GM15510 (cell line): ENCODE results near the gene HRAS.

ENCODE experiments used
- POLR2A ChIP-seq: IDR thresholded peaks from 3 replicates; pipeline ENCODE4 v1.6.1; 2011; ENCODE audit warnings: borderline replicate concordance; ENCODE audit not compliant: insufficient read length; ENCODE audit errors: extremely low read depth

The HRAS gene

GRCh38 chr11:571802-572185 is 36.4 kb upstream of the HRAS start:
- no peak for TF ChIP-seq POLR2A

DNA sequence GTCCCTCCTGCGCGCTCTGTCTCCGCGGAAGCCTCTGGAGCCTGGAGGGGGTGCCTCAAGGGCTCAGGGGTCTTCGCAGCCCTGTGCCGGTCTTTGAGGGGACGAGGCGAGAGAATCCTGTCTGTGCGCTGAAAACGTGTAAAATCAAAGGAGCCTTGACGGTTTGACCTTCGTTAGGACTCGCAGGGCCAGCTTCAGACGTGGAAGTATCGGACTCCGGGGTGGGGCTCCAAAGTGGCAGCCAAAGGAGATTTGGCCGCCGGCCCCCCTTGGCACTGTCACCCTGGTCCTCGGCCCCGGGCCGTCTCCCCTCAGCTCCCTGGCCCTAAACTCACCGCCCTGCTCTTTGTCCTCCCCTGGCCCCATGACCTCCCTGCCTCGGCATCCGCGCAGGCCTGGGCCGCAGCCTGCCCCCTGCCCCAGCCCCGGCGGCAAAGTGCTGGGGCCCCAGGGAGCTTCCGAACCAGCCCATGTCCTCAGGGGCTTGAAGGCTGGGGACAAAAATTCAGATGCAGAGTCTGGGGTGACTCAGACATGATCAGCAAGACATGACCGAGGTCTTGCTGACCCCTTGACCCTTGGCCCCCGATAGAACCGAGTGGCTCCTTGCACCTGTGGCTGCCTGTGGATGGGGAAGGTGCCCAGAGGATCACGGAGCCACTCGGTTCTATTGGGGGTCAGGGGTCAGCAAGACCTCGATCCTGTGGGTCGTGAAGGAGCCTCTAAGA is 33.9 kb upstream of the HRAS start:
- no peak for TF ChIP-seq POLR2A

- TF ChIP-seq POLR2A = peak; percentile 68
Measured at GRCh38 chr11:568306-569157, 33.2 kb upstream of the HRAS start.

DNA sequence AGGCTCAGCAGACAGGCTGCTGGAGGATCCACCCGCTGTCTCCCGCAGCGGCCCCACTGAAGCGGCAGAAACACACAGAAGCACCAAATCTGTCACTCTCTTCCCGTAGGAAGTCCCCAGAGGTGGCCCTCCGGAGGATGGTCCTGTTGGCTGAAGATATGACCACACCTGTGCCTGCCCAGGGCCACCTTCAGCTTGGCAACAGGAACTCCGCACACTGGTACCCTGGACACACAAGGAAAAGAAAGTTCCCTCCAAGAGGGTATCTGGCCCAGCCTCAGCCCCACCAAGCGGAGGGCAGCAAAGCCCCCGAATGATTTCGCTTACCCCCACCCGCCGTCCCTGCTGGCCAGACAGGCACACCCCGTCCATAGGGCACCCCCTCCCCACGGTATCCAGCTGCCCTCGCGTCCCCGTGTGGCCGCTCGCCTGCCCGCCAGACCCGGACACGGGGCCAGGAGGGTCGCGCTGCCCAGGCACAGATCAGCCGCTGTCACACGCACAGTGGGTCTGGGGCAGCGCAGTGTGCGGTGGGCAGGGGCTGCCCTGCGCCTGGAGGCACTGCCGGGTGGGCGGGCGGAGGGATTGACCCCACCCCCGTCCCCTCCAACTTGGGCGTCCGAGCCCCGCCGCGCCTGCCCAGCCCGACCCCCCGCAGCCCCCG is 32.4 kb upstream of the HRAS start:
- TF ChIP-seq POLR2A = no peak

- TF ChIP-seq POLR2A = no peak
Measured at GRCh38 chr11:567011-567628, 31.7 kb upstream of the HRAS start.

DNA sequence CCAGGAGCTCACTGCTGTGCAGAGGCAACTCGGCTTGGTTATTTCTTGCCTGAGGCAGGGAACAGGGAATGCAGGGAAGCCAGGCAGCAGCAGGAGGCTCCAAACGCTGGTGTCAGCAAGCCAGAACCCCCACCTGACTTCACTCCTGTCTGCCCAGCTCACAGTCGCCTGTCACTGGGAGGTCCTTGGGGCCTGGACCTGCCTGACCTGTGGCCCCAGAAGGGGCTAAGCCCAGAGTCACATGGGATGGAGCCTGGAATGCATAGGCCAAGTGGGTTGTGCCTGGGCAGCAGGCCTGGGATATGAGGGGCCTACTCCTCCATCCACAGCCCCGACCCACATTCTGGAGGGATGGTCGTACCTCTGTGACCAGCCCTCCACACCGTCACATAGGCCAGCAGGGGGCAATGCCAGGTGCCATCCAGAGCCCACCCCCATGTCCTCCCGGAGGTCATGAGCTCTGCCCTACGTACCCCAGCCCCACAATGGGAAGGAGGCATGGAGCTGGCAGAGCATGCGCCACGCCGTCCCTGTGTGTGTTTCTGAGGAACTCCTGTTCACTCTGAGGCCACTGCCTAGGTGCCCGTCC is 30.6 kb upstream of the HRAS start:
- no peak for TF ChIP-seq POLR2A

DNA sequence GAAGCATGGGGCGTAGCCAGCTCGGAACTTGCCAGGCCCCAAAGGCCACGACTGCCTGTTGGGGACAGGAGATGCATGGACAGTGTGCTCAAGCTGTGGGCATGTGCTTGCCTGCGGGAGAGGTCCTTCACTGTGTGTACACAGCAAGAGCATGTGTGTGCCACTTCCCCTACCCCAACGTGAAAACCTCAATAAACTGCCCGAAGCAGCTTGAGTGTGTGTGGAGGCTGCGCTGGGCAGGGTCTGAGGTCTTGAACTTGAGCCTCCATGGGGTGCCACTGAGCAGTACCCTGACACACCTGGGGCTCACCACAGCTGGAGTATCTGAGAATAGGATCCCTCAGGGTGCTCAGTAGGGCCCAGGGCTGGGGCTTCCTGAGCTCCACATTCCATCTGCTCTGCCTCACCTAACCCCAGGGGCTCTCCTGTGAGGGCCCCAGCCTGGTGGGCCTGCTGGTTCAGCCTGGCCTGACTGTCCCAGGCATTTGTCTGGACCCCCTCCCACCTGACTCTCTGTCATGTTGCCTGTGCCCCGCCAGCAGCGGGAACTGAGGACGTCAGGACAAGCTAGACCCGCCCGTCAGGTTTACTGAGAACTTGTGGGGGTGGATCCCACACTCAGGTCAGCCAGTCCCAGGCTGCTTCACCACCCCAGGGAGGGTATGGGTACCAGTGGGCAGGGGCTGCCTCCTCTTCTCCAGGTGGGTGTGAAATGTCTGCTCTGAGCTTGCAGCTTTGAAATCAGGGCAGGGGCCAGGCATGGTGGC is 28.6 kb upstream of the HRAS start:
- TF ChIP-seq POLR2A = no peak

- no peak for TF ChIP-seq POLR2A
Measured at GRCh38 chr11:563066-563811, 27.9 kb upstream of the HRAS start.

- TF ChIP-seq POLR2A = no peak
Measured at GRCh38 chr11:562046-562645, 26.8 kb upstream of the HRAS start.

- TF ChIP-seq POLR2A = no peak
Measured at GRCh38 chr11:561148-562003, 26.0 kb upstream of the HRAS start.

DNA sequence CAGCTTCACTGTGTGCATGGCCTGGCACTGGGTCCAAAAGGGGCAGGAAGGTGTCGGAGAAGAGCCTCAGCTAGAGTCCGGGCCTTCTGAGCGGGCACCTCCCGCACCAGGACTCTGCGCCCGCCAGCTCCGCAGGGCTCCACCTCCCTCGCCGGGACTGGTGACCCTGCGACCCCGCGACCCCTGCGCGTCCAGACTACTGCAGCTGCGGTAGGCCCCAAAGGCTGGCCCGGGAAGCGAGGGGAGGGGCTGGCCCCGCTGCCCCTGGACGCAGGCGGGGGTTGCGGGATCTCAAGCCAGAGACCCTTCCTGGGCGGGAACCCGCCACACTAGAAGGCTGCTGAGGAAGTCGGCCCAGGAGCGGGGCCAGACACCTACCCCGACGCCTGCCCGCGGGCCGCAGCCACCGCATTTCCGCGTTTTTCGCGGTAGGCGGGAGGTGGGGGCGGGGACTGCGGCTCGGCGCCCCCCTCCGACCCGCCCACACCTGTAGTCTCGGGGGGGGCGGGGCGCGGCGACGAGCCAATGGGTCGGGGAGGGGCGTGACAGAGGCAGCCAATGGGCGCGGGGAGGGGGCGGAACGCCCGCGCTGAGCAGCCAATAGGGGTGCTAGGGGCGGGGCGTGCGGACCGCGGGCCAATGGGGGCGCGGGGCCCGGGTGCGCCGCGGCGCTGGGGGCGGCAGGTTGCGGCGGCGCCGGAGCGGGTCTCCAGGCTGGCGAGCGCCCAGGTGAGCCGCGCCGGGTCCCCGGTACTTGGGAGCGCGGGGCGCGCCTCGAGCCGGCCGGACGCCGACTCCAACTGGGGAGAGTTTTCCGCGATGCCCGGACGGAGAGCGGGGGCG is 25.1 kb upstream of the HRAS start, which contains the start of the genes LMNTD2 and RASSF7:
LMNTD2 (minus strand) TSS at position 434 of the 843 bp plus-strand sequence; CDS start at position 412, 22 bp downstream.
RASSF7 (plus strand) TSS at position 666 of the 843 bp plus-strand sequence. CDS start 799 bp downstream, outside the sequence.
- peak; percentile 77 for TF ChIP-seq POLR2A
